Measurements from ENCODE around the gene KCND2. TPM values are rescaled to one million over a fixed set of nuclear protein-coding genes. Genes with fewer than 3 reads are reported as not detected.

Gene KCND2
- total and polyA plus RNA-seq, 7 experiments from 2014 or later: not detected

DNA sequence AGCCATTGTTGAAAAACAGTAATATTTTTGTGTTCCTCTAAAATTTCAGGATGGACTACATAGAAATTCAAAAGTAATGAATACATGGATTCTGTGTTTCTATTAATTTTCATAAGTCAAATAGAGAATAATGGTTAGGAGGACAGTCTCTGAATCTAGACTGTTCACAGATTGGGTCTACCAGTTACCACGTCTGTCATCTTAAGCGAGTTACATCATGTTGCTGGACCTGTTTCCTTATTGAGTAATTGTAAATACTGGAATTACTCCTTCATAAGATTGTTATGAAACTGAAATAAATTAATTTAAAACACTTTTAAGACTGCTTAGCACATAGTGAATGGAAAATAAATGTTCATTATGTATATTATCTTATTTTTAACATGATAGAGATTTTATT, 172.3 kb downstream of the KCND2 start:
- Histone ChIP-seq H3K4me1 (ENCODE audit: control insufficient read depth in 2 of 2, insufficient read depth in 2 of 2, low read length in 2 of 2) (no peaks in the 10 kb centered on the region), H3K27ac (ENCODE audit: low read depth, low read length) (no peak overlapping the region), H3K9me3 (ENCODE audit: control insufficient read depth in 2 of 3, low read length in 3 of 3) (no peaks in the 10 kb centered on the region), H3K27me3 (ENCODE audit: control insufficient read depth in 2 of 2, insufficient read depth in 2 of 2, low read length in 2 of 2) (no peaks in the 10 kb centered on the region), H3K36me3 (ENCODE audit: control insufficient read depth in 2 of 3, insufficient read depth in 3 of 3, low read length in 3 of 3) (no peaks in the 10 kb centered on the region), H3K4me3 (ENCODE audit: low read length) (no peak overlapping the region)
- DNase-seq (no peak), ATAC-seq (no peak)
- H3K4me1 Mint-ChIP-seq: no peaks in the 10 kb centered on the region
- no peaks in the 10 kb centered on the region for H3K27me3 Mint-ChIP-seq
- intact Hi-C loops (cut with micrococcal nuclease): no loop called here
- peaks cover 0 to 5% (median 2%) of the 10 kb centered on the region in 11 donors for H3K9me3 Mint-ChIP-seq
- CTCF ChIA-PET: no interaction called here
- H3K4me3 Mint-ChIP-seq: no peak overlapping the region
- POLR2A ChIA-PET: no interaction called here
- no peaks in the 10 kb centered on the region for H3K36me3 Mint-ChIP-seq
- H3K27ac Mint-ChIP-seq: no peak overlapping the region

DNA sequence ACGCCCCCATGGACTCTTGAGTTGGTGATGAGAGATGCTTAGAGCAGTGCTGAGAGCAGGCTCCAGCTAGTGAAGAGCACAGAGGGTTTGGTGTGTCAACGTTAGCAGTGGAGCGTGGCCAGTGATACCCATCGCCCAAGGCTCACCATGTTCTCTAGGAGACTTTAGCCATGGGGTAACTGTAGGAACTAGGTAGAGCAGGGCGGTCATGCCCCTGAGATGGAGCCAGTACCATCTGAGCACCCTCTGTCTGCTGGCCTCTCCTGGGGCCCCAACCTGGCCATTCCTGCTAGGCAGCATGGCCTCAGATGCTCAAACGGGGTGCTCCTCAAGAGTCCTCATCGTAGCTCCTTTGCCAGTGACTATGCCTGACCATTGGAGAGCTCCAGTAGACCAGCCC, 179.7 kb downstream of the KCND2 start:
- no peaks in the 10 kb centered on the region for H3K27me3 ChIP-seq (ENCODE audit: control insufficient read depth in 2 of 2, insufficient read depth in 2 of 2, low read length in 2 of 2)
- H3K9me3 ChIP-seq (ENCODE audit: control insufficient read depth in 2 of 3, low read length in 3 of 3): no peaks in the 10 kb centered on the region
- Mint-ChIP-seq H3K36me3 (peaks cover 0 to 4% (median 0%) of the 10 kb centered on the region in 5 donors), H3K4me3 (no peak overlapping the region), H3K27me3 (no peaks in the 10 kb centered on the region), H3K4me1 (no peaks in the 10 kb centered on the region), H3K27ac (no peak overlapping the region), H3K9me3 (peaks cover 6 to 34% (median 17%) of the 10 kb centered on the region in 11 donors)
- no peak overlapping the region for H3K4me3 ChIP-seq (ENCODE audit: low read length)
- intact Hi-C loops (cut with micrococcal nuclease): no loop called here
- POLR2A ChIA-PET: no interaction called here
- CTCF ChIA-PET: interaction anchor here (0.7 kb wide), 1 partner anchor 91 kb away, joined by 3 read pairs; no protein-coding TSS in a partner anchor
- ATAC-seq (no peak), DNase-seq (no peak)
- no peaks in the 10 kb centered on the region for H3K36me3 ChIP-seq (ENCODE audit: control insufficient read depth in 2 of 3, insufficient read depth in 3 of 3, low read length in 3 of 3)
- no peak overlapping the region for H3K27ac ChIP-seq (ENCODE audit: low read depth, low read length)
- H3K4me1 ChIP-seq (ENCODE audit: control insufficient read depth in 2 of 2, insufficient read depth in 2 of 2, low read length in 2 of 2): no peaks in the 10 kb centered on the region

GRCh38 chr7:120456699-120457098, 183.7 kb downstream of the KCND2 start:
- no peak overlapping the region for H3K4me3 ChIP-seq (ENCODE audit: low read length)
- Mint-ChIP-seq H3K4me3 (no peak overlapping the region), H3K27me3 (no peaks in the 10 kb centered on the region), H3K36me3 (peaks cover 0 to 4% (median 0%) of the 10 kb centered on the region in 5 donors), H3K9me3 (peaks cover 6 to 28% (median 20%) of the 10 kb centered on the region in 11 donors), H3K27ac (no peak overlapping the region), H3K4me1 (no peaks in the 10 kb centered on the region)
- H3K27me3 ChIP-seq (ENCODE audit: control insufficient read depth in 2 of 2, insufficient read depth in 2 of 2, low read length in 2 of 2): no peaks in the 10 kb centered on the region
- intact Hi-C loops (cut with micrococcal nuclease): no loop called here
- no peaks in the 10 kb centered on the region for H3K4me1 ChIP-seq (ENCODE audit: control insufficient read depth in 2 of 2, insufficient read depth in 2 of 2, low read length in 2 of 2)
- no peak for DNase-seq
- H3K27ac ChIP-seq (ENCODE audit: low read depth, low read length): no peak overlapping the region
- ChIA-PET POLR2A (no interaction called here), CTCF (no interaction called here)
- no peaks in the 10 kb centered on the region for H3K9me3 ChIP-seq (ENCODE audit: control insufficient read depth in 2 of 3, low read length in 3 of 3)
- ATAC-seq: no peak
- H3K36me3 ChIP-seq (ENCODE audit: control insufficient read depth in 2 of 3, insufficient read depth in 3 of 3, low read length in 3 of 3): no peaks in the 10 kb centered on the region

GRCh38 chr7:120460949-120461348, 188.0 kb downstream of the KCND2 start:
- Histone ChIP-seq H3K9me3 (ENCODE audit: control insufficient read depth in 2 of 3, low read length in 3 of 3) (no peaks in the 10 kb centered on the region), H3K4me3 (ENCODE audit: low read length) (no peak overlapping the region), H3K4me1 (ENCODE audit: control insufficient read depth in 2 of 2, insufficient read depth in 2 of 2, low read length in 2 of 2) (no peaks in the 10 kb centered on the region), H3K27ac (ENCODE audit: low read depth, low read length) (no peak overlapping the region), H3K27me3 (ENCODE audit: control insufficient read depth in 2 of 2, insufficient read depth in 2 of 2, low read length in 2 of 2) (no peaks in the 10 kb centered on the region), H3K36me3 (ENCODE audit: control insufficient read depth in 2 of 3, insufficient read depth in 3 of 3, low read length in 3 of 3) (no peaks in the 10 kb centered on the region)
- Mint-ChIP-seq H3K36me3 (no peaks in the 10 kb centered on the region), H3K27ac (no peak overlapping the region), H3K4me1 (no peaks in the 10 kb centered on the region), H3K27me3 (no peaks in the 10 kb centered on the region), H3K4me3 (no peak overlapping the region), H3K9me3 (peaks cover 0 to 21% (median 10%) of the 10 kb centered on the region in 11 donors)
- CTCF ChIA-PET: no interaction called here
- intact Hi-C loops (cut with micrococcal nuclease): no loop called here
- DNase-seq (no peak), ATAC-seq (no peak)
- POLR2A ChIA-PET: no interaction called here

- ChIA-PET POLR2A (no interaction called here), CTCF (no interaction called here)
- no peak overlapping the region for H3K4me3 ChIP-seq (ENCODE audit: low read length)
- H3K9me3 Mint-ChIP-seq: peaks cover 0 to 15% (median 3%) of the 10 kb centered on the region in 11 donors
- H3K4me3 Mint-ChIP-seq: no peak overlapping the region
- no peaks in the 10 kb centered on the region for H3K9me3 ChIP-seq (ENCODE audit: control insufficient read depth in 2 of 3, low read length in 3 of 3)
- H3K27ac ChIP-seq (ENCODE audit: low read depth, low read length): no peak overlapping the region
- no peak overlapping the region for H3K27ac Mint-ChIP-seq
- ATAC-seq (no peak), DNase-seq (no peak)
- no peaks in the 10 kb centered on the region for H3K27me3 ChIP-seq (ENCODE audit: control insufficient read depth in 2 of 2, insufficient read depth in 2 of 2, low read length in 2 of 2)
- no peaks in the 10 kb centered on the region for H3K27me3 Mint-ChIP-seq
- no peaks in the 10 kb centered on the region for H3K4me1 ChIP-seq (ENCODE audit: control insufficient read depth in 2 of 2, insufficient read depth in 2 of 2, low read length in 2 of 2)
- H3K36me3 ChIP-seq (ENCODE audit: control insufficient read depth in 2 of 3, insufficient read depth in 3 of 3, low read length in 3 of 3): no peaks in the 10 kb centered on the region
- H3K36me3 Mint-ChIP-seq: no peaks in the 10 kb centered on the region
- intact Hi-C loops (cut with micrococcal nuclease): no loop called here
- no peaks in the 10 kb centered on the region for H3K4me1 Mint-ChIP-seq
Measured at GRCh38 chr7:120462991-120463390, 190.0 kb downstream of the KCND2 start.

DNA sequence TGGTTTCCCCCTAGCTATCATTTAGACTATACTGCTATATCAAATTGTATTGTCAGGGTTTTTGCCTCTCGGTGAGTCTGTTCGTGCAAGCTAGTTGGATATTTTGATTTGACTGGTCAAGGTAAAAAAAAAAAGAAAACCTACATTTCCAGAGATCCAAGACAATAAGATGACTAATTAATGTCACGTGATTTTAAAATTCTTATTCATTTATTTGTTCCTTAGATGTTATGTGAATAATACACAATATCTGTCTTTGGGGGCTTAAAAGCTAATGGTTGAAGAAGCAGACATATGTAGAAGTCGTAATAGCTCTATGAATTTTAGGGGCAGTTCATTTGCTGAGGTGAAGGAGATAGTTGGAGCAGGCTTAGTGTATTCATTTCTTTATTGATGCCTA, 191.1 kb downstream of the KCND2 start:
- no peaks in the 10 kb centered on the region for H3K9me3 ChIP-seq (ENCODE audit: control insufficient read depth in 2 of 3, low read length in 3 of 3)
- no peaks in the 10 kb centered on the region for H3K4me1 ChIP-seq (ENCODE audit: control insufficient read depth in 2 of 2, insufficient read depth in 2 of 2, low read length in 2 of 2)
- H3K9me3 Mint-ChIP-seq: peaks cover 0 to 13% (median 2%) of the 10 kb centered on the region in 11 donors
- no peaks in the 10 kb centered on the region for H3K36me3 Mint-ChIP-seq
- no peak overlapping the region for H3K4me3 Mint-ChIP-seq
- no peak overlapping the region for H3K27ac Mint-ChIP-seq
- no peak for ATAC-seq
- DNase-seq: no peak
- no peak overlapping the region for H3K4me3 ChIP-seq (ENCODE audit: low read length)
- CTCF ChIA-PET: no interaction called here
- no peaks in the 10 kb centered on the region for H3K36me3 ChIP-seq (ENCODE audit: control insufficient read depth in 2 of 3, insufficient read depth in 3 of 3, low read length in 3 of 3)
- POLR2A ChIA-PET: no interaction called here
- H3K27ac ChIP-seq (ENCODE audit: low read depth, low read length): no peak overlapping the region
- intact Hi-C loops (cut with micrococcal nuclease): no loop called here
- no peaks in the 10 kb centered on the region for H3K27me3 ChIP-seq (ENCODE audit: control insufficient read depth in 2 of 2, insufficient read depth in 2 of 2, low read length in 2 of 2)
- no peaks in the 10 kb centered on the region for H3K27me3 Mint-ChIP-seq
- no peaks in the 10 kb centered on the region for H3K4me1 Mint-ChIP-seq

GRCh38 chr7:120467676-120468075, 194.7 kb downstream of the KCND2 start:
- ATAC-seq: no peak
- Mint-ChIP-seq H3K4me1 (no peaks in the 10 kb centered on the region), H3K9me3 (peaks cover 0 to 19% (median 2%) of the 10 kb centered on the region in 11 donors), H3K4me3 (no peak overlapping the region), H3K36me3 (no peaks in the 10 kb centered on the region), H3K27ac (no peak overlapping the region), H3K27me3 (no peaks in the 10 kb centered on the region)
- no peaks in the 10 kb centered on the region for H3K27me3 ChIP-seq (ENCODE audit: control insufficient read depth in 2 of 2, insufficient read depth in 2 of 2, low read length in 2 of 2)
- POLR2A ChIA-PET: interaction anchor here (0.6 kb wide), 1 partner anchor 602 kb away, joined by 3 read pairs; no protein-coding TSS in a partner anchor
- DNase-seq: no peak
- H3K36me3 ChIP-seq (ENCODE audit: control insufficient read depth in 2 of 3, insufficient read depth in 3 of 3, low read length in 3 of 3): no peaks in the 10 kb centered on the region
- no peaks in the 10 kb centered on the region for H3K4me1 ChIP-seq (ENCODE audit: control insufficient read depth in 2 of 2, insufficient read depth in 2 of 2, low read length in 2 of 2)
- no peaks in the 10 kb centered on the region for H3K9me3 ChIP-seq (ENCODE audit: control insufficient read depth in 2 of 3, low read length in 3 of 3)
- CTCF ChIA-PET: no interaction called here
- intact Hi-C loops (cut with micrococcal nuclease): no loop called here
- no peak overlapping the region for H3K4me3 ChIP-seq (ENCODE audit: low read length)
- H3K27ac ChIP-seq (ENCODE audit: low read depth, low read length): no peak overlapping the region

All from naive thymus-derived CD4-positive, alpha-beta T cell (primary cell).